H1 (cell line): ENCODE results near the gene CCDC127. TPM values are rescaled to one million over a fixed set of nuclear protein-coding genes. Genes with fewer than 3 reads are reported as not detected.

Experiments
- CTCF ChIA-PET: fragments of 300-600 bp; sonication (Branson Sonifier 250); formaldehyde crosslinking; loops from one replicate; lab custom pipeline; 2021; ENCODE audit not compliant: partially characterized antibody; lab: Charles Lee
- POLR2A ChIA-PET: fragments of 300-600 bp; sonication (Branson Sonifier 250); formaldehyde crosslinking; loops from one replicate; lab custom pipeline; 2021; ENCODE audit warnings: inconsistent platforms; ENCODE audit not compliant: partially characterized antibody; lab: Charles Lee
- DNase-seq, 2 experiments: peaks; one replicate each; pipeline versions ENCODE4 v3.0.0 to v3.0.0-alpha.2; 2010 to 2022; ENCODE audit warnings: low spot score in 2 of 2, low read depth in 1 of 2, mixed read lengths in 1 of 2
- FAIRE-seq: peaks from 2 replicates; lab custom pipeline; 2011; peaks lifted over from hg19 to GRCh38; lab: Jason Lieb, UNC
- H2AFZ ChIP-seq: 2 replicates; pipeline ENCODE4 v1.8.1; 2012; ENCODE audit warnings: low read length, inconsistent platforms
- H2AK5ac ChIP-seq: 2 replicates; pipeline ENCODE4 v1.6.1; 2013; ENCODE audit warnings: low read depth, low read length
- H2BK120ac ChIP-seq: replicated peaks from 2 replicates; pipeline ENCODE3; 2013; ENCODE audit warnings: low read depth, low read length, inconsistent platforms
- H2BK12ac ChIP-seq: 2 replicates; pipeline ENCODE4 v1.6.1; 2013; ENCODE audit warnings: low read depth, low read length
- H2BK15ac ChIP-seq: 2 replicates; pipeline ENCODE4 v1.6.1; 2013; ENCODE audit warnings: low read length
- H2BK20ac ChIP-seq: 2 replicates; pipeline ENCODE4 v1.6.1; 2013; ENCODE audit warnings: low read length
- H2BK5ac ChIP-seq: 2 replicates; pipeline ENCODE4 v1.6.1; 2013; ENCODE audit warnings: low read depth, low read length
- H3K14ac ChIP-seq: 2 replicates; pipeline ENCODE4 v1.6.1; 2013; ENCODE audit warnings: inconsistent platforms; ENCODE audit not compliant: insufficient read length
- H3K18ac ChIP-seq: 2 replicates; pipeline ENCODE4 v1.6.1; 2013; ENCODE audit warnings: low read length; ENCODE audit errors: extremely low read depth
- H3K23ac ChIP-seq: 2 replicates; pipeline ENCODE4 v1.6.1; 2013; ENCODE audit warnings: inconsistent platforms; ENCODE audit not compliant: insufficient read length
- H3K23me2 ChIP-seq: 2 replicates; pipeline ENCODE4 v1.6.1; 2013; ENCODE audit warnings: low read depth, low read length
- H3K27ac ChIP-seq: 2 replicates; pipeline ENCODE4 v1.6.1; 2011; ENCODE audit warnings: low read depth, low read length, inconsistent platforms
- H3K27me3 ChIP-seq, 4 experiments: replicated peaks in 1 of 4; 1 replicate in 1 of 4; 2 replicates in 3 of 4; pipeline versions ENCODE4 v1.6.1 to v1.8.1; 2011 to 2013; ENCODE audit warnings: low read length in 3 of 4, mild to moderate bottlenecking in 3 of 4, inconsistent platforms in 2 of 4, mixed read lengths in 2 of 4, moderate library complexity in 1 of 4; ENCODE audit not compliant: control insufficient read depth in 3 of 4, insufficient read depth in 3 of 4; ENCODE audit errors: extremely low read depth in 1 of 4
- H3K36me3 ChIP-seq, 4 experiments: 2 replicates each; pipeline versions ENCODE4 v1.6.1 to v1.8.1; 2011 to 2013; ENCODE audit warnings: mild to moderate bottlenecking in 4 of 4, low read length in 3 of 4, moderate library complexity in 2 of 4, control low read depth in 1 of 4, inconsistent platforms in 1 of 4; ENCODE audit not compliant: insufficient read depth in 4 of 4, control insufficient read depth in 2 of 4
- H3K4ac ChIP-seq: replicated peaks from 2 replicates; pipeline ENCODE3; 2013; ENCODE audit warnings: low read length, low read depth, mixed read lengths, inconsistent platforms; ENCODE audit not compliant: insufficient read length
- H3K4me1 ChIP-seq, 4 experiments: replicated peaks in 1 of 4; 1 replicate in 1 of 4; 2 replicates in 3 of 4; pipeline versions ENCODE4 v1.6.1 to v1.8.1; 2011 to 2013; ENCODE audit warnings: low read length in 3 of 4, inconsistent platforms in 2 of 4, mixed read lengths in 1 of 4; ENCODE audit not compliant: insufficient read depth in 4 of 4, control insufficient read depth in 3 of 4
- H3K4me2 ChIP-seq, 2 experiments: 2 replicates each; pipeline versions ENCODE4 v1.6.1 to v1.8.1; 2011 to 2013; ENCODE audit warnings: low read depth in 2 of 2, low read length in 2 of 2, control low read depth in 1 of 2, inconsistent platforms in 1 of 2, mild to moderate bottlenecking in 1 of 2; ENCODE audit not compliant: insufficient read depth in 1 of 2
- H3K4me3 ChIP-seq, 4 experiments: fragments of 200-600, 300-600 bp in 1 of 4; sonication (generic), shearing (Covaris generic), sonication (Bioruptor Twin) in 1 of 4; 2 replicates each; pipeline versions ENCODE4 v1.5.1 to v1.8.1; 2011 to 2016; ENCODE audit warnings: low read length in 4 of 4, low read depth in 3 of 4, control low read depth in 2 of 4, inconsistent platforms in 2 of 4, mild to moderate bottlenecking in 2 of 4, mixed read lengths in 1 of 4, moderate library complexity in 1 of 4; ENCODE audit not compliant: insufficient read depth in 2 of 4; ENCODE audit errors: extremely low read depth in 1 of 4
- H3K56ac ChIP-seq: replicated peaks from 2 replicates; pipeline ENCODE3; 2013; ENCODE audit warnings: low read depth, mild to moderate bottlenecking, mixed read lengths, low read length, inconsistent platforms; ENCODE audit not compliant: insufficient read length
- H3K79me1 ChIP-seq: 2 replicates; pipeline ENCODE4 v1.6.1; 2013; ENCODE audit warnings: low read depth, low read length, control low read depth
- H3K79me2 ChIP-seq, 2 experiments: 2 replicates each; pipeline versions ENCODE4 v1.6.1 to v1.8.1; 2012 to 2013; ENCODE audit warnings: low read length in 2 of 2, mild to moderate bottlenecking in 2 of 2, inconsistent platforms in 1 of 2; ENCODE audit not compliant: insufficient read depth in 2 of 2, control insufficient read depth in 1 of 2
- H3K9ac ChIP-seq, 4 experiments: replicated peaks in 1 of 4; 1 replicate in 1 of 4; 2 replicates in 3 of 4; pipeline versions ENCODE4 v1.6.1 to v1.8.1; 2011 to 2013; ENCODE audit warnings: low read depth in 3 of 4, low read length in 3 of 4, control low read depth in 2 of 4, mild to moderate bottlenecking in 2 of 4, moderate library complexity in 2 of 4, inconsistent platforms in 1 of 4; ENCODE audit errors: extremely low read depth in 1 of 4
- H3K9me3 ChIP-seq, 2 experiments: 2 replicates each; pipeline versions ENCODE4 v1.6.1 to v1.8.1; 2012 to 2013; ENCODE audit warnings: mild to moderate bottlenecking in 2 of 2, moderate library complexity in 2 of 2, control low read depth in 1 of 2, inconsistent platforms in 1 of 2, low read depth in 1 of 2, low read length in 1 of 2, mixed read lengths in 1 of 2; ENCODE audit not compliant: insufficient read depth in 2 of 2
- H4K20me1 ChIP-seq, 2 experiments: replicated peaks in 1 of 2; 2 replicates each; pipeline versions ENCODE3 to v1.8.1; 2011 to 2013; ENCODE audit warnings: inconsistent platforms in 2 of 2, low read length in 2 of 2, mild to moderate bottlenecking in 1 of 2; ENCODE audit not compliant: insufficient read depth in 2 of 2, control insufficient read depth in 1 of 2
- H4K5ac ChIP-seq: 2 replicates; pipeline ENCODE4 v1.6.1; 2013; ENCODE audit warnings: low read length, low read depth, mixed read lengths, inconsistent platforms; ENCODE audit not compliant: insufficient read length
- H4K8ac ChIP-seq: 2 replicates; pipeline ENCODE4 v1.8.0; 2013; ENCODE audit warnings: mild to moderate bottlenecking, moderate library complexity, low read length, inconsistent platforms; ENCODE audit not compliant: insufficient read depth; ENCODE audit errors: extremely low read depth
- H4K91ac ChIP-seq: replicated peaks from 2 replicates; pipeline ENCODE3; 2013; ENCODE audit warnings: low read length, mixed read lengths, inconsistent platforms; ENCODE audit not compliant: insufficient read length
- BRCA1 ChIP-seq: IDR thresholded peaks from 2 replicates; pipeline ENCODE4 v1.6.1; 2012; ENCODE audit warnings: low read depth, low read length, improper control_type of control experiment
- CEBPB ChIP-seq: IDR thresholded peaks from 2 replicates; pipeline ENCODE4 v1.6.1; 2012; ENCODE audit warnings: low read depth, low read length
- CHD1 ChIP-seq: IDR thresholded peaks from 2 replicates; pipeline ENCODE4 v1.6.1; 2012; ENCODE audit warnings: low read depth, low read length, improper control_type of control experiment
- CTBP2 ChIP-seq: IDR thresholded peaks from 2 replicates; pipeline ENCODE4 v1.7.0; 2011; ENCODE audit warnings: borderline replicate concordance, mild to moderate bottlenecking, moderate library complexity, mixed read lengths, low read length; ENCODE audit not compliant: insufficient read depth, insufficient read length
- KDM4A ChIP-seq: IDR thresholded peaks from one replicate; pipeline ENCODE4 v1.7.1; 2012; ENCODE audit warnings: low read depth, mild to moderate bottlenecking, moderate library complexity, low read length, inconsistent platforms; ENCODE audit not compliant: severe bottlenecking
- MAFK ChIP-seq: IDR thresholded peaks from 2 replicates; pipeline ENCODE4 v1.6.1; 2012; ENCODE audit warnings: low read depth, mild to moderate bottlenecking, improper control_type of control experiment, low read length
- POU5F1 ChIP-seq: IDR thresholded peaks from 2 replicates; pipeline ENCODE4 v1.6.1; 2011; ENCODE audit warnings: low read depth, mild to moderate bottlenecking, low read length, moderate library complexity
- RAD21 ChIP-seq, 2 experiments: IDR thresholded peaks in 1 of 2; conservative IDR thresholded peaks in 1 of 2; 2 replicates each; pipeline ENCODE4 v1.6.1; 2011; ENCODE audit warnings: low read depth in 2 of 2, low read length in 2 of 2, improper control_type of control experiment in 1 of 2, inconsistent platforms in 1 of 2, mild to moderate bottlenecking in 1 of 2, moderate library complexity in 1 of 2
- RNF2 ChIP-seq: fragments of 200-900, 300-1000 bp; sonication (generic); IDR thresholded peaks from 2 replicates; pipeline ENCODE4 v1.7.1; 2016; ENCODE audit warnings: borderline replicate concordance, low read depth, mild to moderate bottlenecking, antibody characterized with exemption, low read length; ENCODE audit not compliant: poor library complexity, severe bottlenecking; ENCODE audit errors: missing control alignments
- SAP30 ChIP-seq: fragments of 300-600 bp; sonication (generic); IDR thresholded peaks from 2 replicates; pipeline ENCODE4 v1.7.1; 2012; ENCODE audit warnings: low read length, moderate library complexity, mild to moderate bottlenecking, inconsistent platforms; ENCODE audit not compliant: insufficient read depth, insufficient replicate concordance
- SP2 ChIP-seq: IDR thresholded peaks from 2 replicates; pipeline ENCODE4 v1.6.1; 2012; ENCODE audit warnings: mild to moderate bottlenecking, low read length, inconsistent platforms
- TEAD4 ChIP-seq: IDR thresholded peaks from 2 replicates; pipeline ENCODE4 v1.6.1; 2012; ENCODE audit warnings: low read depth, low read length, inconsistent platforms, mixed read lengths
- YY1 ChIP-seq: IDR thresholded peaks from 2 replicates; pipeline ENCODE4 v1.6.1; 2011; ENCODE audit warnings: low read depth, mild to moderate bottlenecking, low read length
- WGBS, 2 experiments: shearing (Covaris generic) in 1 of 2; methylation state at CpG; one replicate each; pipeline versions ENCODE4 v1.1.6 to v1.1.7; 2013 to 2015; ENCODE audit warnings: low lambda C conversion rate in 2 of 2, mixed read lengths in 2 of 2, inconsistent platforms in 1 of 2, low coverage in 1 of 2, missing lambda C conversion rate in 1 of 2; ENCODE audit not compliant: insufficient replicate concordance in 2 of 2, insufficient coverage in 1 of 2, insufficient read length in 1 of 2; ENCODE audit errors: extremely low coverage in 1 of 2, missing lambda C conversion rate in 1 of 2; 5-methylcytosine and 5-hydroxymethylcytosine counted together
- polyA plus RNA-seq, 7 experiments: library from polyadenylated mRNA; depleted of rRNA in 3 of 7; stranded (reverse) in 5 of 7; unstranded in 2 of 7; fragments of >200 nt in 5 of 7; fragments of 200-250 nt in 2 of 7; gene quantifications; 1 replicate in 5 of 7; 2 replicates in 1 of 7; 4 replicates in 1 of 7; pipeline versions ENCODE4 v1.2.1 to v1.2.3, GENCODE V29; 2011 to 2013; ENCODE audit warnings: missing spikeins in 2 of 7, mixed read lengths in 2 of 7
- total RNA-seq: library from RNA; stranded (reverse); fragmentation: NEBNext Ultra II Directional; extraction: Animal tissue kit (Norgen Biotek cat#: 25700); gene quantifications from 2 replicates; pipeline ENCODE4 v1.2.1, GENCODE V29; 2021

Gene CCDC127
- total and polyA plus RNA-seq, 2 of the 8 experiments (the other 6 are each of a cell fraction or from before 2014, with no cell fraction given): 2.9 to 8.0 TPM

GRCh38 chr5:234450-234849 lies 16.5 kb upstream of the CCDC127 start:
- Histone ChIP-seq H2BK15ac (no peak overlapping the region), H3K56ac (no peak overlapping the region), H3K27ac (no peak overlapping the region), H3K23ac (no peak overlapping the region), H4K20me1 (peaks cover 0 to 3% of the 10 kb centered on the region in 2 experiments), H2BK12ac (no peak overlapping the region), H2AK5ac (no peak overlapping the region), H2AFZ (no peak overlapping the region), H3K9ac (no peak overlapping the region), H2BK20ac (no peak overlapping the region), H3K18ac (no peak overlapping the region), H4K8ac (no peak overlapping the region), H3K4me1 (peaks cover 0 to 2% (median 0%) of the 10 kb centered on the region in 4 experiments; a peak in 1 of 7 replicates), H3K4ac (no peak overlapping the region), H4K5ac (no peak overlapping the region), H3K9me3 (no peaks in the 10 kb centered on the region), H3K23me2 (no peaks in the 10 kb centered on the region), H3K14ac (no peak overlapping the region), H3K27me3 (no peaks in the 10 kb centered on the region), H3K79me1 (peaks cover 3% of the 10 kb centered on the region; the same call in 1 of the 2 replicates), H4K91ac (no peak overlapping the region), H3K4me2 (no peak overlapping the region), H3K79me2 (no peaks in the 10 kb centered on the region), H3K4me3 (no peak overlapping the region), H2BK120ac (no peak overlapping the region), H3K36me3 (peaks cover 3 to 52% (median 27%) of the 10 kb centered on the region in 4 experiments; a peak in 7 of 8 replicates), H2BK5ac (no peak overlapping the region)
- TF ChIP-seq CEBPB: no peak
- no peak for TF ChIP-seq SP2
- TF ChIP-seq SAP30: no peak
- no peak for TF ChIP-seq TEAD4
- TF ChIP-seq YY1: no peak
- no peak for TF ChIP-seq CTBP2
- no peak for TF ChIP-seq RNF2
- TF ChIP-seq BRCA1: no peak
- TF ChIP-seq CHD1: no peak
- no peak for TF ChIP-seq KDM4A
- TF ChIP-seq POU5F1: no peak
- TF ChIP-seq MAFK: no peak
- TF ChIP-seq RAD21 (IDR thresholded peaks at IDR 0.05 in 1 of 2, conservative IDR thresholded peaks at IDR 0.05 in 1 of 2; ENCODE audit: low read depth in 2 of 2, low read length in 2 of 2): no peak
- WGBS, 2 experiments: 90% methylated on average over 8 of the region's 8 CpGs; no CpG with 5 or more reads in 1 of the 2 experiments
- CTCF ChIA-PET: interaction anchor here (0.6 to 0.9 kb wide), 2 partner anchors 43 to 213 kb away, joined by 3 to 4 read pairs; partner anchors contain the start of gene LRRC14B
- POLR2A ChIA-PET: interaction anchor here (1.3 kb wide), 1 partner anchor 16 kb away, joined by 3 read pairs; the partner anchor contains the start of genes CCDC127 and SDHA
- FAIRE-seq (no peak), DNase-seq (no peak)
